ENCODE measurements around the gene EPGN.

DNA sequence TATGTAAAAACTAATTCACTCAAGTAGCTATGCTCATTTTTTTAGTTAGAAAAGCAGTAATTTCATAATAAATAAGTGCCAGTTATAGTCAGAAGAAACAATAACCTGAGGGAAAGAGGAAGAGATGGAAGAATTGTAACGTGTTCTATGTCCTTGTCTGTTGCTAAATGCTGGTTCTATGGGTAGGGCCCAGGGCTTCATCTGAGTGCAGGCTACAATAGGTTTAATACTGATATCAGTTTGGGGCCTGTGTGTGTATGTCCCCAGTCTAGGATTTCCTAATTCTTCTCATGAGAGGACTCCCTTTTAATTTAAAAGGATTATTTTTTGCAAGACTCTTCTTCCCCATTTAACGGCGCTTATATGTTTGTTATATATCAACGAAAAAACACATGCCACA is 53.4 kb downstream of the EPGN start:
- TF ChIP-seq, protein P1, sequence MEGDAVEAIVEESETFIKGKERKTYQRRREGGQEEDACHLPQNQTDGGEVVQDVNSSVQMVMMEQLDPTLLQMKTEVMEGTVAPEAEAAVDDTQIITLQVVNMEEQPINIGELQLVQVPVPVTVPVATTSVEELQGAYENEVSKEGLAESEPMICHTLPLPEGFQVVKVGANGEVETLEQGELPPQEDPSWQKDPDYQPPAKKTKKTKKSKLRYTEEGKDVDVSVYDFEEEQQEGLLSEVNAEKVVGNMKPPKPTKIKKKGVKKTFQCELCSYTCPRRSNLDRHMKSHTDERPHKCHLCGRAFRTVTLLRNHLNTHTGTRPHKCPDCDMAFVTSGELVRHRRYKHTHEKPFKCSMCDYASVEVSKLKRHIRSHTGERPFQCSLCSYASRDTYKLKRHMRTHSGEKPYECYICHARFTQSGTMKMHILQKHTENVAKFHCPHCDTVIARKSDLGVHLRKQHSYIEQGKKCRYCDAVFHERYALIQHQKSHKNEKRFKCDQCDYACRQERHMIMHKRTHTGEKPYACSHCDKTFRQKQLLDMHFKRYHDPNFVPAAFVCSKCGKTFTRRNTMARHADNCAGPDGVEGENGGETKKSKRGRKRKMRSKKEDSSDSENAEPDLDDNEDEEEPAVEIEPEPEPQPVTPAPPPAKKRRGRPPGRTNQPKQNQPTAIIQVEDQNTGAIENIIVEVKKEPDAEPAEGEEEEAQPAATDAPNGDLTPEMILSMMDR (IDR thresholded peaks at IDR 0.05 in 4 of 5, conservative IDR thresholded peaks at IDR 0.05 in 1 of 5), result no peak
- TF ChIP-seq POLR2A (IDR thresholded peaks at IDR 0.05), result no peak

Measured in gastrocnemius medialis (tissue), 4 donors.